Tibial nerve (tissue), 4 donors: ENCODE results near the gene PIM1.
"Not testable (repeated sequence)": the region's sequence is repeated elsewhere in the genome, so short reads cannot be mapped to it uniquely, and the experiment has no call there.

Source experiments
- EP300 ChIP-seq, 2 donors: sonication (generic); formaldehyde crosslinking; IDR thresholded peaks; one replicate each; pipeline ENCODE4 v1.6.1; 2017; ENCODE audit warnings: antibody characterized with exemption in 2 of 2, mild to moderate bottlenecking in 1 of 2
- POLR2A ChIP-seq, 2 donors: fragments of 450-650 bp; IDR thresholded peaks; one replicate each; pipeline ENCODE4 v1.6.1; 2017; ENCODE audit warnings: antibody characterized with exemption in 2 of 2, mild to moderate bottlenecking in 2 of 2, moderate library complexity in 2 of 2
- TF ChIP-seq, protein P1 (sequence below), 5 experiments: fragments of 200-600 bp in 3 of 5; fragments of 450-650 bp in 2 of 5; sonication (generic) in 3 of 5; IDR thresholded peaks; one replicate each; pipeline ENCODE4 v1.5.1; 2016 to 2019; ENCODE audit warnings: antibody characterized with exemption in 5 of 5, mild to moderate bottlenecking in 3 of 5, moderate library complexity in 2 of 5

DNA sequence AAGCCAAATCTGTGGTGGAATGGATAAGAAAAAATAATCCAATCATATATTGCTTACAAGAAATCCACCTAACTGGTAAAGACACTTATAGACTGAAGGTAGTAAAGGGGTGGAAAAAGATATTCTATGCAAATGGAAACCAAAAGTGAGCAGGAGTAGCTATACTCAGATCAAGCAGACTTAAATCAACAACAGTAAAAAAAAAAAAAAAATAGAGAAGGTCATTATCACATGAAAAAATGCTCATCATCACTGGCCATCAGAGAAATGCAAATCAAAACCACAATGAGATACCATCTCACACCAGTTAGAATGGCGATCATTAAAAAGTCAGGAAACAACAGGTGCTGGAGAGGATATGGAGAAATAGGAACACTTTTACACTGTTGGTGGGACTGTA is 24.9 kb downstream of the PIM1 start:
- not testable (repeated sequence) for TF ChIP-seq EP300, POLR2A (IDR thresholded peaks at IDR 0.05)
- TF ChIP-seq, protein P1, sequence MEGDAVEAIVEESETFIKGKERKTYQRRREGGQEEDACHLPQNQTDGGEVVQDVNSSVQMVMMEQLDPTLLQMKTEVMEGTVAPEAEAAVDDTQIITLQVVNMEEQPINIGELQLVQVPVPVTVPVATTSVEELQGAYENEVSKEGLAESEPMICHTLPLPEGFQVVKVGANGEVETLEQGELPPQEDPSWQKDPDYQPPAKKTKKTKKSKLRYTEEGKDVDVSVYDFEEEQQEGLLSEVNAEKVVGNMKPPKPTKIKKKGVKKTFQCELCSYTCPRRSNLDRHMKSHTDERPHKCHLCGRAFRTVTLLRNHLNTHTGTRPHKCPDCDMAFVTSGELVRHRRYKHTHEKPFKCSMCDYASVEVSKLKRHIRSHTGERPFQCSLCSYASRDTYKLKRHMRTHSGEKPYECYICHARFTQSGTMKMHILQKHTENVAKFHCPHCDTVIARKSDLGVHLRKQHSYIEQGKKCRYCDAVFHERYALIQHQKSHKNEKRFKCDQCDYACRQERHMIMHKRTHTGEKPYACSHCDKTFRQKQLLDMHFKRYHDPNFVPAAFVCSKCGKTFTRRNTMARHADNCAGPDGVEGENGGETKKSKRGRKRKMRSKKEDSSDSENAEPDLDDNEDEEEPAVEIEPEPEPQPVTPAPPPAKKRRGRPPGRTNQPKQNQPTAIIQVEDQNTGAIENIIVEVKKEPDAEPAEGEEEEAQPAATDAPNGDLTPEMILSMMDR (IDR thresholded peaks at IDR 0.05), result not testable (repeated sequence)
